GM18502 (cell line): ENCODE data around the gene TSHZ3.

Experiments used
- ATAC-seq: cut with Tn5 transposase; IDR thresholded peaks from one replicate; pipeline ENCODE4 v1.9.1; 2021; ENCODE audit warnings: mild to moderate bottlenecking; ENCODE audit not compliant: unreplicated experiment, poor library complexity

TSHZ3 gene

GRCh38 chr19:31354799-31355664 lies 5.8 kb upstream of the TSHZ3 start:
- no peak for ATAC-seq

DNA sequence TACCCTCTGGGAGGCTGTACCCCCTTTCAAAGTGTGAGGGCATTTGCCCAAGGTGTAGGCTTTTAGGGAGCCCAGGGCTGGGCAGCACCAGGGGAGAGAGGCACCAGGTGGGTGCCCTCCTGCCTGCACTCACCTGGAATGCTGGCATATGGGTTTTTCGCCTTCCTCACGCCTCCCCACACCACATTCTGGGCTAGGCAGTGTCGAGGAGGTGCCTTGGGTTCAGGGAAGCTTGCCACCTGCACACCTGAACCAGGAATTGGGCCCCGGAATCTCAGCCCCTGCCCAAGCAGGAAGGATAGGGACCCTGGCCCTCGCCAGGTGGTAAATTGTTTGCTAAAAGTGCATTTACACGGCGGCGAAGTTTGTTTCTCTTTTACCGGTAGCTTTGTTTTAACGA lies 5.1 kb upstream of the TSHZ3 start:
- no peak for ATAC-seq

- ATAC-seq: no peak
Measured at GRCh38 chr19:31353833-31354232, 4.6 kb upstream of the TSHZ3 start.

DNA sequence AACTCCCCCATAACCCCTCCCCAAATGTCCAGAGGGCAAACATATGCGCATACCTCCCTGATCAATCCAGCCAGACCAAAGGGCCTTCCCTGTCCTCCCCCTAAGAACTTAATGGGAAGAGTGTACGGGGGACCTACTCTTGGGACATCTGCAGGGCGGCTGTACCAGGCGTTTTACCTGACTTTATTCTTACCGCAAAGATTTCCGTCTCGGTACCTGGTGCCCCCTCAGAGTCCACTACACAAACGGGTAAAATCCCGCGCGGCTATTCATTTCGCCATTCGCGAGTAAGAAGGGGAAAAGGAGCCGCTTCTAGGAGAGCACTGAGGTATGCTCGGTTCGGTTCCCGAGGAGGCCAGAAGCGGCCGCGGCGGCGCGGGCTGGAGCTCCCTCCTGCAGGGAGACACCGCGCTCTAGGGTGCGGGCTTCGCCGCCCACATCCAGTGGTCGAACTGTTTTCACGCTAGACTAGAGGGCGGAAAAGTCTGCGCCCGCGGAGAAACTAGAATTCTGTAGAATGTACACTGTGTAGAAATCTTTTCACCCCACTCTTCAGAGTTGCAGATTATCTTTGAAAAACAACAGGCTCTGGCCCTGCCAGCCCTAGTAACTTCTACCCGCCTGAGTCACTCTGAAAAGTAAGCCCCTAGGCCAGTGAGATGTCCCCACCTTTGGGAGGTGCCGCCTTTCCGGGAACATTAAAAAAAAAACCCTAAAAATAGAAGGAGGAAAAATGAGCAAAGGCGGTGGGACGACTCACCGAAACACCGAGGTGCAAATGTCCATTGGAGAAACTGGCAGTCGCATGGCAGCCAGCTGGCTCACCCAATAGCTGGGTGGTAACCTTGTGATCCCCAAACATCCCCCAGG lies 3.8 kb upstream of the TSHZ3 start:
- no peak for ATAC-seq

GRCh38 chr19:31352296-31352781 lies 3.1 kb upstream of the TSHZ3 start:
- ATAC-seq: no peak

- ATAC-seq: no peak
Measured at GRCh38 chr19:31351855-31352195, 2.6 kb upstream of the TSHZ3 start.

DNA sequence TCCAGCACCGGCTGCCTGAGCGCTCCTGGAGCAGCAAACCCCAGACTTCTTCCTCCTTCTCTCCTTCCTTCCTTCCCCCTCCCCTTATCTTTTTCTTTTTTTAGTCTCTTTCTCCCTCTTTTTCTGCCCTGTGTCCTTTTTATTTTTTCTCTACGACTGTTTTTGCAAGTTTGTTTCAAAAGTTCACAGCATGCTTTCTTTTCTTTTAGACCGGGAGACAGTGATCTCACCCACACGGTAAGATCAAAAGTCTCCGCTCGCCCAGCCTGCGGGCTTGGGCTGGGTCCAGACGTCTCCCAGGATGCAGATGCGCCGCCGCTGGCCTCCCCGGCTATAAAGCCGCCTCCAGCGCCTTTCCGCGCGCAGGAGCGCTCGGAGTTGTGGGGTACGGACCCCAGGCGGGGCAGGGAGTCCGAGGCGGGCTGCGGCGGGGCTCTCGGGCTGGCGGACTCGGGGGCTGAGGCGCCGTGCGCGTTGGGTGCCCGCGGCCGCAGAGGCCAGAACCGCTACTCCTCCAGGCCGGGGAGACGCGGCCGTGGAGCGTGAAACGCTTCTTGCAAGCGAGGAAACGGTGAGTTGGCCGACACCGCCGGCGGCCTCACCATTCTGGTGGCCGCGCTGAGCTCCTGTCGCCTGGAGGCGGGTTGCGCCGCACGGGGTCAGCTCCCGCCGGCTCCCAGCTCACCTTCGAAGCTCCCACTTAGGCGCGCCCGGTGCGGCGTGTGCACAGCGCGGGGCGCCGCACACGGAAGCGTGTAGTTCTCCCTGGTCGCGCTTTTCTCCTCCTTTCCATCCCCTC lies 2.0 kb upstream of the TSHZ3 start:
- no peak for ATAC-seq

- ATAC-seq: no peak
Measured at GRCh38 chr19:31350693-31351055, 1.4 kb upstream of the TSHZ3 start.

- ATAC-seq: no peak
Measured at GRCh38 chr19:31350033-31350692, 927 bp upstream of the TSHZ3 start.

- ATAC-seq: no peak
Measured at GRCh38 chr19:31348481-31349159, 616 bp downstream of the TSHZ3 start.

DNA sequence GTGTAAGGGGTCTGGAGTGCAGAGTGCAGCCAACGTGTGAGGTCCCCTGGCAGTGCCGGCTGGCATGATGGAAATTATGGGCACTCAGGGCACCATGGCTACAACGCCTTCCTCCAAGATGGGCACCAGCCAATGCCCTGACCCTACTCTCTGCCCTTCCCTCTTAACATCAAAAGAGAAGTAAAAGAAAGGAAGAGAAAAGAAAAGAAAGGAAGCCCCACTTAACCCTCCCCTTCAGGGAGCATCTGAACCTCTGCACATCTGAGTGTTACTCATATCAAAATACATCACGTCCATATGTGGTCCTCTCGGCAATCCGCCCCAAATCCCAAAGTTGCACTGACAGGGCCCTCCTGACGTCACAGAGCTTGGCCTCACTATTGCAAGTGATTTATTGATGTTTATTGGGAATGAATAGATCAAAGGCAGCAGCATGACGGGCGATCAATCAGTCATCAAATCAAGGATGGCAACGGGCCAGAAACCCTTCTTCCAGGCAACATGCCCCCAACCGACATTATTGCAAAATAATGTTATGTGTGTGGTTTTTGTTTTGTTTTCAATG lies 1.3 kb downstream of the TSHZ3 start:
- no peak for ATAC-seq

DNA sequence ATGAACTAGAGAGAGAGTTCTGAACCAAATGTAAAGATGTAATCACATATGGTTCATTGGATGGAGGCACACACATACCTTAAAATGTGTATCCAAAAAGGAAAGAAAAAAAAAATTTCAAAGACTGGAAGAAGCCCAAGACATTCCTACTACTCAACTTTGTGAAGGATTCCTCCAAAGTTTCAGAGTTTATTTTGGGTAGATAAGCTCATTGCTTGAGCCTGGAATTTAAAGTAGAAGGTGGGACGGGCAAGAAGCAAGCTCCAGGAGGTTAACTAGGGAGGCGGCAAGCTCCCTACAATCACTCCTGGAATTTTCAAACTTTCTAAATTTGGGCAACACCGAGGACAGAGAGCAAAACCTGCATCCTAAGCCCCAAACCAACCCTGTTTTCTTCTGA lies 1.9 kb downstream of the TSHZ3 start:
- no peak for ATAC-seq

DNA sequence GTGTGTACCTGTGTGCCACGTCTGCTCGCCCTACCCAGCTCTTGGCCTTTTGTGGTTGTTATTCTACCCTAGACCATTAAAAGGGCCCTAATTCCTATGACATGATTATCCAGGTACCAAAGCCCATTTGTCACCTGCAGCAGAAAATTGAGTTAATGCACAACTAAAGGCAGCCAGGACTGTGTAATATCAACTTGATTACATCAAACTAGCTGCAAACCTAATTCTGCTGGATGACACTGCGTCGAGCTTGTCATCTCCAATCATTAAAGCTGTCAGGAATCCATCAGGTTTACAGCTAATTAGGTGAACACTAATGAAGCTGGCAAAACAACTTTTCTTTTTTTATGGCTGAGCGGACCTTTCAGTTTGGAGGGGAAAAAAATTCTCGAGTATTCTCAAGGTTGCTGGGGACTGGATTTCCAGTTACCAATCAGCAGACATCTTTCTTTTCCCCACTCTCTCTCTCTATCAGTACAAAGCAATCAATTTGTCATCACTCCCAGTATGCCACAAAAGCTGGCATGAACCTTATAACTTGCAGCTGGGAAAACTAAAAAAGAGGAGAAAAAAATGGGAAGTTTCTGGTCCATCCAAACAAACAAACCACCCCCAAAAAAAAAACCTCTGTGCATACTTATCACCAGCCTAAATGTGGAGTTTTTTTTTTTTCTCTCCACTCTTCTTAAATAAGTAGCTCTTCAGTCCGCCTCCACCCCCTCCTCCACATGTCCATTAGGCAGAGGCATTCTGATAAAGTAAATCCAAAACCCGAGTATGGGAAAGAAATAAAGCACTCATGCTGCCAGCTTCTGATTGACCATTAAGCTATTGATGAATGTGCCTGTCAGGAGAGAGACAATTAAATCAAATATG lies 2.8 kb downstream of the TSHZ3 start:
- no peak for ATAC-seq

GRCh38 chr19:31344403-31344802 lies 4.8 kb downstream of the TSHZ3 start:
- ATAC-seq: no peak

- ATAC-seq: no peak
Measured at GRCh38 chr19:31342926-31343325, 6.3 kb downstream of the TSHZ3 start.

- no peak for ATAC-seq
Measured at GRCh38 chr19:31340042-31341025, 8.9 kb downstream of the TSHZ3 start.

DNA sequence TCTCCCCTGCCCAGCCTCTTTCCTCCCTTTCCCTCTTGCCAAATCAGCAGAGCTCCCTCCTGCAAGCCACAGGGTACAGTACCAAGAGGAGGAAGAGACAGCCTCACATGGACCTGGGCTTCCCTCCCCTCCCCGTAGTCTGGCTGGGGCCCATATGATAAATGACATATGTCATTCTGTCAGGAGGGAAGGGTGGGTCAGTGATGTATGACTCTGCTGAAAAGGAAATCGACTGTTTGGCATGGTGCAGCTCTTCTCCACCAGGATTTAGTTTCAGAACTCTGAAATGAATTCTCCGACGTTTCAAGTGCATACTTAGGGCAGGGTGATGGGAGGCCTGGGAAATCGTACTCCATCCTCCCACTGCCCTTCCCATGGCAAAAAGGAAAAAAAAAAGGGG lies 9.8 kb downstream of the TSHZ3 start:
- no peak for ATAC-seq
